ENCODE results near the gene PNP.
A peak's percentile ranks its signal among the peaks of the same experiment; 100 is the strongest.
"Not testable (repeated sequence)": the region's sequence is repeated elsewhere in the genome, so short reads cannot be mapped to it uniquely, and the experiment has no call there.

Gene PNP

DNA sequence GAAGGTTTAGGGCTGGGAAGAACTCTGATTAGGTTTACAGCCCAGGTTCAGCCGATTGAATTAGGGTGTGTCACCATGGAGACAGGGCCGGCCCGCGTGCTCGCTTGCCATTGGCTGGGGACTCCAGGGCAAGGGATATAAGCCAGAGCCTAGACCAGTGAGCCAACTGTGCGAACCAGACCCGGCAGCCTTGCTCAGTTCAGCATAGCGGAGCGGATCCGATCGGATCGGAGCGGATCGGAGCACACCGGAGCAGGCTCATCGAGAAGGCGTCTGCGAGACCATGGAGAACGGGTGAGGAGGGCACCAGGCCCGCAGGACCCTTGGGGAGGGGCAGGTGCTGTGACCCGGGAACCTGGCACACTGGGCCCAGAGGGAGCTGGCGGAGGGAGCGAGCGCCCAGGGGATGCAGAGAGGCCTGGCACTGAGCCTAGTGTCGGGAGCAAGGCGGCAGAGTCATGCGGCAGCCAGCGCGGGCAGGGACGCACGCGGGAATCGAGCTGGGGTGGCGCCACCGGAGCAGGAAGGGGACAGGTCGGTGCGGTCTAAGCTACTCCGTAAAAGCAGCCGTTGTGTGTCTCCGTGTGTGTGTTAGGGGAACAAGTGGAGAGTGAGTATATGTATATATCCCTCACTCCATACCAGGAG is at the start of gene PNP:
PNP (plus strand) TSS at position 165 of the 648 bp plus-strand sequence; CDS start at position 284, 119 bp downstream.
- peak; percentile 94 to 95 for ATAC-seq

DNA sequence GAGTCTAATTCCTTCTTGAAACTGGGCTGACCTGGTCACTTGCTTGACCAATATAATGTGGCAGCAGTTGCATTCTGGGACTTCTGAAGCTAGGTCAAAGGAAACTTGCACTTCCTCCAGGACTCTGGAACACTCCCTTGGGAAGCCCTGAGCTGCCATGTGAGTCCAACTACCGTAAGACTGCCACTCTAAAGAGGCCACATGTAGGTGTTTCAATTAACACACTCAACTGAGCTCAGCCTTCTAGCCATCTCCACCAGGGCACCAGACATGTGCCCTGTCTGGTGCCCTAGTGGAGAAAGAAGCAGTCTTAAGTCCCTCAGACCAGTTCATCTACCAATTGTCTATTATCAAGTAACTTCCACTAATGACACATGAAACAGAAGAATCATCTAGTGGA is 49.8 kb upstream of the PNP start:
- peak; percentile 34 to 35 for ATAC-seq

DNA sequence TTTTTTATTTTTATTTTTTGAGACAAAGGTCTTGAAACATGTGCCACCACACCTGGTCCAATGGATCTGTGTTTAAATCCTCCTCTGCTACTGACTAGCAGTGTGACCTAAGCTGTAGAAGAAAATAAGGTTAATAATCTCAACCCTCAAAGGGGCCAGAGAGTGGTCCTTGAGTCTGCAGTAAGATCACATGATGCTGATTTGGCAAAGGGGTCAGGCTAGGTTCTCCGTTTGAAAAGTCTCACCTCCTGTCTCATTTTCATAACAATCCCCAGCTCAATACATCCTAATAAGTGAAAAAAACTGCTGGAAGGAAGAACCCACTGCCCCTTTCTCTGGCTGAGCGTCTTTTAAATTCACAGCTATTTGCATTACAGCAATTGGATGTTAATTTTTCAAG is 47.9 kb upstream of the PNP start:
- ATAC-seq: no peak

DNA sequence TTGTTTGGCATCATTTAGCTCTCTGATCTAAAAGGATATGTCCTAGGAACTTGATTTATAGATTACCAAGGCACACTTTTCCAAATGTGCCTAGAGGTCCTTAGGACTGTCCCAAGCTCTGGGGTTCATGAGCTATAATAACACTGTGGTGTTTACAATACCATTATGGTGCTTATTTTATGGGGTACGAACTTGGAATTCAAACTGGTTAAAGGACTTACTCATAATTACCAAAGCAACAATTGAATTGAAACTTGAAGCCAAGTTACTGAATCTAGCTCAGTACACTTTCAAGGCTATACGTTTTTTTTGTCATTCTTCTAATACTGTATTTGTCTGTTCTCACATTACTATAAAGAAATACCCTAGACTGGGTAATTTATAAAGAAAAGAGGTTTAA is 46.3 kb upstream of the PNP start:
- no peak for ATAC-seq

DNA sequence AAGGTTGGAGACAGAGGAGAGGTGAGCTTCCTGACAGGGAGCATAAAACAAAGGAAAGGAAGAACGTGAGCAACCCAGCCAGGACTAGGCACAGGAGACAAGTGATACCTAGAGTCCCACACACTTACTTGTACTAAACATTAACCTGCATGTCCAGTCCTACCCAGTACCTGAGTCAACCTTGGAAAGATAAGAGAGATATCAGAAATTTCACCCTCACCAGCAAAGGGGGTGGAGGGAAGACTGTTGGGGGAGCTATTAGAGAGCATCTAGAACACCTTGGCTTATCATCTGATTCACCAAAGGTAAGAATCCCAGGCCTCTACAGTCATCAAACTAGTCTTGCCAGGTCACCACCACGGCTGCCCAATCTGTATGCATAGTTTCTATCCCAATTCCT is 44.4 kb upstream of the PNP start:
- no peak for ATAC-seq

DNA sequence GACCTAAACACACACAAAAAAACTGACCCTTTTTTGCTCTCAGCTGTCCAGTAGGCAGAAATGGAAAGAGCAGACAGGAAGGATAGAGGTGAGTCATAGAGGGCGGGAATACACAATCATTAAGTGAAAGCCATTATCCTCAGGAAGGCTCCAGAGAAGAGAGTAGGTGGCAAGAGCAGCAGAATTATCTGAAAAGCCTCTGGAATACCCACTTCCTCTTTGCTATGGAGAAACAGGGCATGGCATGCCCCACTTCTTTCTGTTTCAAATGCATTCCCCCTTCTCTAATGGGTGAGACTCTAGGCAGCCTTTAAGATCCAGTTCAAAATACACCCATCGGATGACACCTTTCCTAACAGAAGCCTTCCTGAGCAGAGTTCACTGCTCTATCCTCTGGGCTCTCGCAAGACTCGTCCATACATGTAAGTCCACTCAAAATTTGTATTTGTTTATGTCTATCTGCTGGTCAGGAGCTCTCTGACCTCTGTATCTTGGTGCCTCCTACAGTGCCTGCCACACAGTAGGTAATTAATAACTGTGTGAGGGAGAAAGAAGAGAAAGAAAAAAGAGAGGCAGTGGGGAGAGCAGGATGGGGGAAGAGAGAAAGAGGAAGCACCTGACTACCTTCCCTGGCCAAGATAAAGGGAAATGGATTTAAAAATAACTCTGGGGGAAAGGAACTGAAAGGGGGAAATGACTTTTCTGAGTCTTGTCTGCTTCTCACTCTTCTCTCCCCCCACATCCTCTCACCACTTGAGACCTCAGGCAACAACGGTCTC is 41.8 kb upstream of the PNP start:
- peak; percentile 33 to 48 for ATAC-seq

DNA sequence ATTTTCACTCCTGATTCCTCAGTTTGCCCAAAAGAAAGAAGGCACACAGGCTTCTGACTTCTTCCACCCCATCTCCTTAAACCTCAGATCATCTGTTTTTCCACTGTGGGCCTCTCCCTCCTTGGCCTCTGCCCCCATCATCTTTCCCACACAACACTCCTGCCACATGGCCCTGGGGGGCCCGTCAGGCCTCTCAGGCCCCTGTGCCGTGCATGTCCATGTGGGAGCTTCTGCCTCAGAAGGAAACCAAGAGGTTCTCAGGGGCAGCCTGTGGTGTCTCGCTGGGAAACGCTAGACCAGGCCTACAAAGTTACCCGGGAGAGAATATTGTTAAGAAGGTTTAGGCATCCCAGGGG is 41.2 kb upstream of the PNP start:
- ATAC-seq: no peak

DNA sequence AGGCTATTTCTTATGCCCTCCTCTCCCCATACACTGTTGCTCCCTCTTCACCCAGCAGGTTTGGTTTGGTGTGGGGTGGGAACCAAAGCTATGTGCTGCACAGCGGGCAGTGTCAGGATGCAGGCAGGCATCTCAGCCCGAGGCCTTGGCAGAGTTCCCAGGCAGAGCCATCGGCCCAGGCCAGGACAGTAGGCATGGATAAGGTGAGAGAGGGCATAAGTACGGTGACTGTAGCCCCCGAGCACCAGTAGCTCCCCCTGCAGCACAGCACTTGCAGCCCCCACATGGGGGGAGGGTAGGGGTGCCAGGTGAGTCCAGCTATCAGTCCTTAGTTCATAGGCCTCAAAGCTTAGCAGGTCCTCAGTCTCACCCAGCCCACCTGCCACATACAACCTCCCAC is 40.4 kb upstream of the PNP start:
- ATAC-seq: no peak

DNA sequence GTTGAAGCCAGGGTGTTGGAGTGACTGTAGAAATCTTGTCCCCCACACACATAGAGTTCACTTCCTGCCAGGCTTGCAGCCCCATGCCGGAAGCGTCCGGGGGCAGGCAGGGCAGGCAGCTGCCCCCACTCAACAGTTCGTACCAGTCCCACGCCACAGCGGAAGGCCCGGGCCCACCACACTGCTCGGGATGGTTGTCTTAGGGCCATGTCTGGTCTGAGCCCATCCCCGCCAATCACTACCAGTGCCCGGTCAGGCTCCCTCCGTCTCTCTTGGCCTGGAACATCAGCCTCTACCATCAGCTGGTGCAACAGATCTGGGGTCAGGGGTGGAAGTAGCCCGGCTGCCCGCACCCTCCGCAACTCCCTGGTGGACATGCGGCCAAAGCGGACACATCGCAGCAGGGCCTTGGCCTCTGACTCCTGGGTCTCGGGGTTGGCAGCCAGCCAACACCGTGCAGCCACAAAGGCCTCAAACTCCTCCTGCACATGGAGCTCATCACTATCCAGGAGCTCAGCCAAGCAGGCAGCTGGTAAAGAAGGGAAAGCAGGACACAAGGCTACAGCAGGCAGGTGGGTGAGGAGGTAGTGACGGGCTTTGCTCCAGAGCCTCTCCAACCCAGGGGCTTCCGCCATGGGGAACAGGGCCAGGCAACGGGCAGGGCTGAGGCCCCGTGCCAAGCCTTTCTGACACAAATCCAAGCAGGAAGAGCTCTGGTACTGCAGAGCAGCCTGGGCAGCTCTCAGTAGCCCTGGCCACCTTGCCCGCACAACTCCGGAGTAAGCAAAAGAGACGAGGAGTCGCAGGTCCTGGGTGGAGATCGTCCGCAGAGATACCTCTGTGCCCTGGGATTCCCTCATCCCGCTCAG is 39.2 kb upstream of the PNP start:
- ATAC-seq: peak in 1 of 2 donors; percentile 10

DNA sequence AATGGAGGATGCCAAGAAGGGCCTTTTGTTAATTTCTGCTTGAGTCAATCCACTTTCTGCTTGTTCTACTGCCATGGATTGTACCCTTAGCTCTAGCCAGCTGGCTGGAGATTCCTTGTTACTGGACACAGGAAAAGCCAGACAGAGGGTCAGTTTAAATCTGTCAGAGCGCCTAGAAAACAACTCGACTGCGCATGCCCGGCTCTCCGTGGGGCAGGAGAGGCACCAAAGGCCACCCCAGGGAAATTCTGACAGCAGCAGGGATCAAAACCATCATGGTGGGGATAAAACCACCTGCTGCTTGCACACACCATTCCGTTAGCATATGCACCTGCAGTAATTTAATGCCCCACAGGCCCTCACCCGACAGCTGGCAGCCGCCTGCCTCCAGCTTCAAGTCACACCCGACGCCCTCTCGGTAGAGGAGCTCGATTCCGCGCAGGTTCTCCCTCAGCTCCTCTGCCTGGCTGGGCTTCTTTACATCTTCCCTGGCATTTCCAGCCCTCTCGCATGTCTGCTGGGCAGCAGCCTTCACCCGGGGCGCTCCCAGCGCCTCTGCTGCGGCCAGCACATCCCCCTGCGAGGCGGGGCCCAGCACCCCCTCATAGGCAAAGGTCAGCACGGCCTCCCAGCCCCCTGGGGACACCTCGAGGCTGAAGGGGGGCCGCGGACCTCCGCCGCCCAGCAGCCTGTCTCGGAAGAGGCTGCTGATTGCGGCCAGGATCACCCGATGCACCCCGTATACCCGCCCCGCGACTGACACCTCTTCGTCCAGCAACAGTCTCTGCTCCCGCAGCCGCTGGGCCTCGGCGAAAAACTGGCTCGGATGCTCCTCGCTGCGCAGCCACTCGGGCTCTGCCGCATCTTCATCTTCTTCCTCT is 34.3 kb upstream of the PNP start:
- ATAC-seq: no peak

DNA sequence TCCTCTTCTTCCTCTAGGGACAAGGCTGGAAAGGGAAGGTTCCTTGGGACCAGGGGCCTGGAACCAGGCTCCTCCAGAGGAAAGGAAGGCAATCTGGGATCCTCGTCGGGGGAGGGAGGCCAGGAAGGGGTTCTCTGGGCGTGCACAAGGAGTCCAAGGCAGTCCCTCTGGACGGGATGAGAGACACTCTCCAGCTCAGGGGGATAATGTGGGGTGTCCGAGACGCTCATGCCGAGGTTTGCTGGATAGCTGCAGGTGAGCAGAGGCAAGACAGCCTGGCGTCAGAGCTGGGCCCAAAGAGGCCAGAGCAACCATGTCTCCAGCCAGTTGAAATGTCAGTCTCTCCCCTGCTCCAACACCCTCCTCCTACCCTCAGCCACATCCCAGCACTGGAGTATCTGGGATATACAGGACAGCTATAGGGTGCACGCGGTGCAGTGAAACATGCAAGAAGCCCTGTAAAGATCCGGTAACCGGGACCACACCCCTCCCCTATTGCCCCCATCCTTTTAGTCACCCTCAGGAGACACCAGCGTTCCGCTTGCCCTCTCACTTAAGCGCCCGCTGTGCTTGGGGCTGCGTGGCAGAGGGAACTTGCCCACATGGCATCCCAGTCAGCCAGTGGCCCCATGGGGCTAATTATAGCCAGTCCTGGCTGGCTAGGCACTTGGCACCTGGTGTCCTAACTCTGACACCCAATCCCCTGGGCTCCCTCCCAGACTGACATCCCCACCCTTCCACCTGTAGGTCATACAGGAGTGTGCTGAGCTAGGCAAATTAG is 33.4 kb upstream of the PNP start, which contains the start of gene KLHL33:
KLHL33 (minus strand) TSS at position 585 of the 781 bp plus-strand sequence; CDS start at position 230, 355 bp downstream.
- no peak for ATAC-seq

DNA sequence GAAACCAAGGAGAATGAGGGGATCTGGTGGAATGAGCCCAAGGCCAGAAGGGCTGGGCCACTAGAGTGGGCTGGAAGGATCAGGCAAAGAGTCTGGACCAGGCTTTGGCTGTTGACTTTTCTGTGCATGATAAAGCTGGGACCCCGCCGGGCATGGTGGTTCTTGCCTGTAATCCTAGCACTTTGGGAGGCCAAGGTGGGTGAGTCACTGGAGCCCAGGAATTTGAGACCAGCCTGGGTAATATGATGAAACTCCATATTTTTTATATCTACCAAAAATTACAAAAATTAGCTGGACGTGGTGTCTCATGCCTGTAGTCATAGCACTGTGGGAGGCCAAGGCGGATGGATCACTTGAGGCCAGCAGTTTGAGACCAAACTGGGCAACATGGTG is 32.8 kb upstream of the PNP start:
- no peak for ATAC-seq

DNA sequence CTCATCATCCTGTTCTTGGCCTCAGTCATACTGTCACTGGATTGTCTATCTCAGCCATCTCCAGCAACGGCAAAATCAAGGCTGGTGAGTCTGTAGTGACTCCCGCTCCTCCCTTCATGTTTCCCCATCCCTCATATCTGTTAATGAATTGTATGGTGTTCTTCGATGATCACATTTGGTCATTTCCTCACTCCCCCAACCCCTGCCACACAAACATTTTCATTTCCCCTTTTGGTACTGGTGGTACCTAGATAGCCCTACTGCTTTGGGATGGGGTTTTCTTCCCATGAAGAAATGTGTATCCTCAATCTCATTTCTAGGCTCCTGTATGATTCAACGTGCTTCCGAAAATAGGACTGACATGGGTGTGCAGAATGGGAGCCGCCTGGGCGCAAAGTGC is 30.5 kb upstream of the PNP start:
- ATAC-seq: no peak

DNA sequence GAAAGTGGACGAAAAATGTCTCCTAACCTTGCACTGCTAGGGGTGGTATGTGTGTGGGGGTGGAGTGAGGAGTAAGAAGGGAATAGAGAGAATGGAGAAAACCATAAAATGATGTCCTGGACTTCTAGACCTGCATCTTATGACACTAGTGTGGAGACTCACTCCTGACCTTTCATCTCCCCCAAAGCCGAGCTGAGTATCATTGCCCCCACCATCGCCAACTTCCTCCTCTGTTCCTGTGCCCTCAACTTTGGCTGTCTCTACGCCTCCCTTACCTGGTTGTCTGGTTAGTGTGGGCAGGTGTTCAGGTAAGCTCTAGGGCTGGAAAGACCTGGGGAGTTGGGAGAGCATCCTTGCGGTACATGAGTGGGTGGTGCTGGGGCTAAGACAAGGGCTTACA is 28.7 kb upstream of the PNP start:
- peak in 1 of 2 donors; percentile 14 for ATAC-seq

DNA sequence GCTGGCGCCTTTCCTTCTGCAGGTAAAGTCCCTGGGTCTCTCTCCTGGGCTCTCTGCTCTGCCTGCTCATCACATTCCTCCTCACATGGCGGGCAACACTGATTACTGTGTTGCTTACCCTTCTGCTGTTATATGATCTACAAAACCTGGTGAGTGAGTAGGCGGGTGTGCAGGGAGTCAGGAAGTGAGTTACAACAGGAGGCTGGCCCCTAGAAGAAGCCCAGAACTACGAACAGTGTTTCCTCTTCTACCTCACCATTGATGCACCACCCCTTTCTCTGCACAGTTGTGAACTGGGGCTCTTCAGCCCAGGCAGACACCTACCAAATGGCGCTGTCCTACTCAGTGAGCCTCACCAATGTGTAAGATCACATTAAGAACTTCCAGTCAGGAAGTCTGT is 28.3 kb upstream of the PNP start:
- ATAC-seq: peak; percentile 75 to 83

DNA sequence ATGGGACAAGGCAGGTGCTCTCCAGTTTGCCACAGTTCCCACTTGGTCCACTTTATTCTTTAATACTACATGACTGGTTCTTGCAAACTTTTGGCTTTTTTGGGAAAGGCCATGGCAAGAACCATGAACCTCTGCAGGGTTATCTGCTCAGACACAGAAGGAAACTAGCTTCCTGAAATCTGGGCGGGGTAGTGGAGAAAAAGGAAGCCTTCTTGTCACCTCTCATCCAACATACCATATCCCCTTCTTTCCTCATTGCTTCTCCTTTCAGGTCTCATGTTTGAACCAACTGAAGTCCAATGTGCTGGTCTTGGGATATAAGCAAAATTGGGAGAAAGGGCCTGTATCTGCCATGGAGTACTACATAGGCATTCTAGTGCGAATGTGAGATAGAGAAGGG is 27.7 kb upstream of the PNP start:
- no peak for ATAC-seq

DNA sequence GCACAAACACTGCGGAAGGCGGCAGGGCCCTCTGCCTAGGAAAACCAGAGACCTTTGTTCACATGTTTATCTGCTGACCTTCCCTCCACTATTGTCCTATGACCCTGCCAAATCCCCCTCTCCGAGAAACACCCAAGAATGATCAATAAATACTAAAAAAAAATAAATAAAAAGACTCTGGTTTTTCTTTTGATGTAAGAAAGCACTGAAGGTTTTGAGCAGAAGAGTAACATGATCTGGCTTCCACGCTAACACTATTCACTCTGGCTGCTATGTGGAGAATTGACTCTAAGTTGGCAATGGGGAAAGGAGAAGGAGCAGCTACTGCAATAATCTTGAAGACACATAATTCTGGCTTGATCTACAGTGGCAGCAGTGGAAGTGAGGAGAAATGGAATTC is 25.6 kb upstream of the PNP start:
- ATAC-seq: not testable (repeated sequence)

DNA sequence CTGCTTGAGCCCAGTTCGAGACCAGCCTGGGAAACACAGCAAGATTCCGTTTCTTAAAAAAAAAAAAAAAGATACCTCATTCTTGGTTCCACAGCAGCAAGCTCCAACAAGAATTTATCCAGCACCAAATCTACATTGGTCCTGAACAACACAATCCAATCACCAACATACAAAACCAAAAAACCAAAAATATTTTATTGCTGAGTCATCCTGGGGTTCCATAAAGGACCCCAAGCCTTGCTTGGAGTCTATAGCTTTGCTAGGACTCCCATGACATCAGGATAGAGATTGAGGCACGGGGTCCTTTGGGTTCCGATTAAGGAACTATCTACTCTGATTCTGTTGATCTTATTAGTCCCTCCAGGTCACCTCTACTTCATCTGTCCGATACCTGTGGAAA is 22.3 kb upstream of the PNP start:
- no peak for ATAC-seq

DNA sequence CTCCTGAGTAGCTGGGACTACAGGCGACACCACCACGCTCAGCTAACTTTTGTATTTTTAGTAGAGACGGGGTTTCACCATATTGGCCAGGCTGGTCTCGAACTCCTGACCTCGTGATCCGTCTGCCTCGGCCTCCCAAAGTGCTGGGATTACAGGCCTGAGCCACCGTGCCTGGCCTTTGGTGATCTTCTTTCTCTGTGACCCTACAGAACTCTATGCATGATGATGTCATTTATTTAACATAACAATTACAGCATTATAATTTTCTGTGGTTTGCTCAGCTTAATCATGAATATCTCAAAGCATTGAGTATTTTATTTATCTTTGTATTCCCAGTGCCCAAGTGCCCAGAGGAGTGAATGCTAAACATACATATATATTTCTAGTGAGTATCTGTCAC is 16.4 kb upstream of the PNP start:
- ATAC-seq: not testable (repeated sequence)

DNA sequence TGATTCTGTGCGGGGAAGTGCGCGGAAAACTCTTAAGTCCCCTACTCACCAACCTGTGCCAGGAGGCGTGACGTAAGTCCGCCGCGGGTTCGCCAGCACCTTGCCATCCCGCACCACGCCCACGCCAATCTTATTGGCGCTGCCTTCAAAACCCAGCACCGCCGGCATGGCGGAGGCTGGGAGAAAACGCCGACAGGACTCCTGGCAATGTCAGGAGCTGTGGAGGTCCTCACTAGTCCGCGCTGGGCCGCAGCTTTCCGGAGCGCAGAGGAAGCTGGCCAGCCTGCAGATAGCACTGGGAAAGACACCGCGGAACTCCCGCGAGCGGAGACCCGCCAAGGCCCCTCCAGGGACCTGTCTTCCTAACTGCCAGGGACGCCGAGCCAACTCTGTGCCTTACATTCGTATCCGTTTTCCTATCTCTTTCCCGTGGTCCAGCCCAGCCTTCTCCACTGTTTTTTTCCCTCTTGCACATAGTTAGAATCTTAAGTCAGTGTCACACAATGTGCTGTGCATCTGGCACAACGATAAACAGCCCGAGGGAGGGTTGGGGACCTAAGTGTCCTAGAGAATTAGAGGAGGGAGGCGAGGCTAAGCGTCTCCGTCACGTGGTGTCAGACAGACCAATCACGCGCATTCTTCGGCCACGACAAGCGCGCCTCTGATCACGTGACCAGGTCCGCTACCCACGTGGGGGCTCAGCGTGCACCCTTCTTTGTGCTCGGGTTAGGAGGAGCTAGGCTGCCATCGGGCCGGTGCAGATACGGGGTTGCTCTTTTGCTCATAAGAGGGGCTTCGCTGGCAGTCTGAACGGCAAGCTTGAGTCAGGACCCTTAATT is 14.5 kb upstream of the PNP start, which contains the start of the genes APEX1 and OSGEP:
APEX1 (plus strand) TSS at position 711 of the 839 bp plus-strand sequence. CDS start 420 bp downstream, outside the sequence.
OSGEP (minus strand) TSS at position 297 of the 839 bp plus-strand sequence; CDS start at position 168, 129 bp downstream.
- peak; percentile 84 to 87 for ATAC-seq
